GM18951 (cell line): ENCODE results near the gene GFM2.

ENCODE experiments used
- POLR2A ChIP-seq: IDR thresholded peaks from 4 replicates; pipeline ENCODE4 v1.6.1; 2011; ENCODE audit warnings: mild to moderate bottlenecking; ENCODE audit not compliant: insufficient read length, insufficient read depth; ENCODE audit errors: extremely low read depth
- in situ Hi-C: fragments of 300-500 bp; cut with MboI; formaldehyde crosslinking; loops from one replicate; pipeline ENCODE4 v1.12.0; 2022; ENCODE audit warnings: low sequenced_read_pairs, mixed read lengths, inconsistent platforms; ENCODE audit not compliant: unreplicated experiment

GFM2 gene

GRCh38 chr5:74673011-74673790 lies 93.7 kb downstream of the GFM2 start:
- no peak for TF ChIP-seq POLR2A
- in situ Hi-C loops, result no loop called here

- in situ Hi-C loops, result no loop called here
- no peak for TF ChIP-seq POLR2A
Measured at GRCh38 chr5:74672215-74672877, 94.6 kb downstream of the GFM2 start.
